GM12878 (cell line): ENCODE results near the gene PPARA.

Experiments used
- ESRRA ChIP-seq: IDR thresholded peaks from 2 replicates; pipeline ENCODE4 v1.6.1; 2012; ENCODE audit warnings: mild to moderate bottlenecking, low read length, improper control_type of control experiment
- FOXK2 ChIP-seq: fragments of 450-650 bp; IDR thresholded peaks from 2 replicates; pipeline ENCODE4 v1.6.1; 2017; ENCODE audit warnings: mild to moderate bottlenecking, moderate library complexity
- JUNB ChIP-seq: IDR thresholded peaks from 2 replicates; pipeline ENCODE4 v1.6.1; 2016; ENCODE audit warnings: antibody characterized with exemption, mild to moderate bottlenecking
- LARP7 ChIP-seq: fragments of 450-650 bp; IDR thresholded peaks from 2 replicates; pipeline ENCODE4 v1.6.1; 2017; ENCODE audit warnings: mild to moderate bottlenecking
- MAX ChIP-seq: IDR thresholded peaks from 2 replicates; pipeline ENCODE4 v1.6.1; 2012; ENCODE audit warnings: low read depth, low read length, improper control_type of control experiment
- MTA2 ChIP-seq: fragments of 450-650 bp; IDR thresholded peaks from 2 replicates; pipeline ENCODE4 v1.6.1; 2016; ENCODE audit warnings: low read depth, mild to moderate bottlenecking, moderate library complexity
- PAX8 ChIP-seq: fragments of 450-650 bp; IDR thresholded peaks from 2 replicates; pipeline ENCODE4 v1.6.1; 2017; ENCODE audit warnings: mild to moderate bottlenecking, moderate library complexity
- PBX3 ChIP-seq: IDR thresholded peaks from 2 replicates; pipeline ENCODE4 v1.6.1; 2011; ENCODE audit warnings: mild to moderate bottlenecking, low read depth, low read length, moderate library complexity; ENCODE audit not compliant: insufficient replicate concordance
- POLR2A ChIP-seq: IDR thresholded peaks from 2 replicates; pipeline ENCODE4 v1.6.1; 2011; ENCODE audit warnings: low read depth, mild to moderate bottlenecking, low read length
- POLR2AphosphoS5 ChIP-seq: IDR thresholded peaks from 2 replicates; pipeline ENCODE4 v1.6.1; 2011; ENCODE audit warnings: mild to moderate bottlenecking, low read length, inconsistent platforms
- RCOR1 ChIP-seq: conservative IDR thresholded peaks from 2 replicates; pipeline ENCODE4 v1.6.1; 2012; ENCODE audit warnings: low read depth, low read length, improper control_type of control experiment
- YBX1 ChIP-seq: fragments of 450-650 bp; IDR thresholded peaks from 2 replicates; pipeline ENCODE4 v1.6.1; 2016; ENCODE audit warnings: antibody characterized with exemption
- TF ChIP-seq, protein P1 (sequence below), 3 experiments: IDR thresholded peaks in 2 of 3; conservative IDR thresholded peaks in 1 of 3; 2 replicates each; pipeline ENCODE4 v1.5.1; 2011; ENCODE audit warnings: low read depth in 3 of 3, low read length in 3 of 3, mild to moderate bottlenecking in 3 of 3, control low read depth in 2 of 3, moderate library complexity in 2 of 3, inconsistent platforms in 1 of 3, mixed read lengths in 1 of 3; ENCODE audit not compliant: control insufficient read depth in 2 of 3, insufficient read depth in 1 of 3; ENCODE audit errors: extremely low read depth in 1 of 3

- no peak for TF ChIP-seq RCOR1
- no peak for TF ChIP-seq MTA2
- no peak for TF ChIP-seq POLR2AphosphoS5
- TF ChIP-seq PAX8: no peak
- no peak for TF ChIP-seq YBX1
- TF ChIP-seq, protein P1, sequence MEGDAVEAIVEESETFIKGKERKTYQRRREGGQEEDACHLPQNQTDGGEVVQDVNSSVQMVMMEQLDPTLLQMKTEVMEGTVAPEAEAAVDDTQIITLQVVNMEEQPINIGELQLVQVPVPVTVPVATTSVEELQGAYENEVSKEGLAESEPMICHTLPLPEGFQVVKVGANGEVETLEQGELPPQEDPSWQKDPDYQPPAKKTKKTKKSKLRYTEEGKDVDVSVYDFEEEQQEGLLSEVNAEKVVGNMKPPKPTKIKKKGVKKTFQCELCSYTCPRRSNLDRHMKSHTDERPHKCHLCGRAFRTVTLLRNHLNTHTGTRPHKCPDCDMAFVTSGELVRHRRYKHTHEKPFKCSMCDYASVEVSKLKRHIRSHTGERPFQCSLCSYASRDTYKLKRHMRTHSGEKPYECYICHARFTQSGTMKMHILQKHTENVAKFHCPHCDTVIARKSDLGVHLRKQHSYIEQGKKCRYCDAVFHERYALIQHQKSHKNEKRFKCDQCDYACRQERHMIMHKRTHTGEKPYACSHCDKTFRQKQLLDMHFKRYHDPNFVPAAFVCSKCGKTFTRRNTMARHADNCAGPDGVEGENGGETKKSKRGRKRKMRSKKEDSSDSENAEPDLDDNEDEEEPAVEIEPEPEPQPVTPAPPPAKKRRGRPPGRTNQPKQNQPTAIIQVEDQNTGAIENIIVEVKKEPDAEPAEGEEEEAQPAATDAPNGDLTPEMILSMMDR (IDR thresholded peaks at IDR 0.05 in 2 of 3, conservative IDR thresholded peaks at IDR 0.05 in 1 of 3; ENCODE audit: control insufficient read depth in 2 of 3, extremely low read depth in 1 of 3, insufficient read depth in 1 of 3, low read depth in 3 of 3, low read length in 3 of 3): no peak
- no peak for TF ChIP-seq PBX3
- no peak for TF ChIP-seq JUNB
- TF ChIP-seq LARP7: no peak
- no peak for TF ChIP-seq ESRRA
- no peak for TF ChIP-seq MAX
- no peak for TF ChIP-seq POLR2A
- TF ChIP-seq FOXK2: no peak
Observed at GRCh38 chr22:46162771-46163556, 12.6 kb downstream of the PPARA start.
